HepG2 (cell line): ENCODE measurements around the gene ZBTB17. TPM values are rescaled to one million over a fixed set of nuclear protein-coding genes. Genes with fewer than 3 reads are reported as not detected.
A peak's percentile ranks its signal among the peaks of the same experiment; 100 is the strongest.

Experiments used
- ATAC-seq: fragments of 200-7000 bp; cut with Tn5 transposase; 3 replicates; pipeline ENCODE4 v1.9.1; 2020; ENCODE audit warnings: mild to moderate bottlenecking, moderate library complexity
- BruUV-seq: library from RNA; stranded (reverse); fragments of 400-500 nt; replicated peaks from 2 replicates; lab custom pipeline; 2021; lab: Mats Ljungman, UMichigan
- CTCF ChIA-PET: fragments of 300-600 bp; formaldehyde crosslinking; extraction: SDS; loops from one replicate; lab custom pipeline; 2021; ENCODE audit warnings: low total read pairs, inconsistent platforms, low intra/inter-chr PET ratio; lab: Yijun Ruan, JAX
- POLR2A ChIA-PET: fragments of 350-600 bp; sonication (Branson Sonifier 250); formaldehyde crosslinking; loops from one replicate; lab custom pipeline; 2020; ENCODE audit warnings: antibody characterized with exemption, inconsistent platforms; lab: Yijun Ruan, JAX
- DNase-seq: peaks from one replicate; pipeline ENCODE4 v3.0.0-alpha.2; 2015; ENCODE audit warnings: low spot score
- FAIRE-seq: peaks from 3 replicates; lab custom pipeline; 2011; peaks lifted over from hg19 to GRCh38; lab: Jason Lieb, UNC
- H2AFZ ChIP-seq: one replicate; pipeline ENCODE4 v1.6.1; 2011; ENCODE audit warnings: low read length, inconsistent platforms
- H3K27ac ChIP-seq: fragments of 300-600 bp; 3 replicates; pipeline ENCODE4 v1.8.0; 2011; ENCODE audit warnings: mixed run types, mild to moderate bottlenecking, mixed read lengths, low read length, inconsistent platforms; ENCODE audit not compliant: insufficient read depth; ENCODE audit errors: extremely low read length
- H3K27me3 ChIP-seq, 2 experiments: fragments of 200-600 bp in 1 of 2; 2 replicates in 1 of 2; 3 replicates in 1 of 2; pipeline versions ENCODE4 v1.6.0 to v1.8.0; 2011; ENCODE audit warnings: low read length in 2 of 2, mild to moderate bottlenecking in 2 of 2, moderate library complexity in 2 of 2, inconsistent platforms in 1 of 2; ENCODE audit not compliant: insufficient read depth in 2 of 2, control insufficient read depth in 1 of 2
- H3K36me3 ChIP-seq, 2 experiments: fragments of 200-600 bp in 1 of 2; replicated peaks in 1 of 2; 2 replicates in 1 of 2; 3 replicates in 1 of 2; pipeline versions ENCODE4 v1.5.1 to v1.8.0; 2011; ENCODE audit warnings: low read length in 2 of 2, inconsistent platforms in 1 of 2; ENCODE audit not compliant: insufficient read depth in 2 of 2, control insufficient read depth in 1 of 2
- H3K4me1 ChIP-seq: 2 replicates; pipeline ENCODE4 v1.5.1; 2012; ENCODE audit warnings: low read length, inconsistent platforms; ENCODE audit not compliant: insufficient read depth
- H3K4me2 ChIP-seq: 2 replicates; pipeline ENCODE4 v1.6.0; 2011; ENCODE audit warnings: low read depth, low read length, inconsistent platforms
- H3K4me3 ChIP-seq, 3 experiments: fragments of 200-600 bp in 1 of 3; sonication (generic), shearing (Covaris generic) in 1 of 3; replicated peaks in 1 of 3; 2 replicates each; pipeline ENCODE4 v1.5.1; 2011 to 2016; ENCODE audit warnings: low read length in 3 of 3, inconsistent platforms in 2 of 3, low read depth in 2 of 3, mild to moderate bottlenecking in 2 of 3, control low read depth in 1 of 3, mixed read lengths in 1 of 3; ENCODE audit not compliant: insufficient read depth in 1 of 3
- H3K79me2 ChIP-seq: one replicate; pipeline ENCODE4 v1.6.1; 2011; ENCODE audit warnings: low read length, inconsistent platforms; ENCODE audit not compliant: insufficient read depth
- H3K9ac ChIP-seq: 2 replicates; pipeline ENCODE4 v1.6.0; 2011; ENCODE audit warnings: mild to moderate bottlenecking, low read depth, low read length, inconsistent platforms; ENCODE audit not compliant: insufficient read depth
- H3K9me3 ChIP-seq: 2 replicates; pipeline ENCODE4 v1.5.1; 2012; ENCODE audit warnings: mild to moderate bottlenecking, low read length
- H4K20me1 ChIP-seq: 2 replicates; pipeline ENCODE4 v1.6.0; 2011; ENCODE audit warnings: inconsistent platforms, mild to moderate bottlenecking, low read length, moderate library complexity; ENCODE audit not compliant: insufficient read depth
- AGO2 ChIP-seq: fragments of 200-400 bp; formaldehyde crosslinking; optimal IDR thresholded peaks from 2 replicates; pipeline ENCODE3; 2017; ENCODE audit warnings: mild to moderate bottlenecking, low read depth, low read length, moderate library complexity
- BHLHE40 ChIP-seq: IDR thresholded peaks from 2 replicates; pipeline ENCODE4 v1.6.1; 2011; ENCODE audit warnings: low read length, improper control_type of control experiment
- CEBPB ChIP-seq: IDR thresholded peaks from 2 replicates; pipeline ENCODE4 v1.6.1; 2011; ENCODE audit warnings: low read depth, low read length, improper control_type of control experiment, borderline replicate concordance
- CENPX ChIP-seq: sonication (generic); formaldehyde crosslinking; IDR thresholded peaks from 2 replicates; pipeline ENCODE4 v1.9.0; 2021; ENCODE audit warnings: mild to moderate bottlenecking, missing genetic modification reagents, moderate library complexity
- CHD4 ChIP-seq: fragments of 200-600 bp; sonication (generic); IDR thresholded peaks from 2 replicates; pipeline ENCODE4 v1.7.0; 2017; ENCODE audit warnings: mild to moderate bottlenecking, low read length, borderline replicate concordance
- GATAD2A ChIP-seq: IDR thresholded peaks from 2 replicates; pipeline ENCODE4 v1.6.1; 2016
- KDM2A ChIP-seq: sonication (generic); formaldehyde crosslinking; IDR thresholded peaks from 2 replicates; pipeline ENCODE4 v1.4.0; 2020; ENCODE audit warnings: low read depth, missing genetic modification reagents, borderline replicate concordance
- MYNN ChIP-seq: sonication (generic); formaldehyde crosslinking; IDR thresholded peaks from 2 replicates; pipeline ENCODE4 v1.4.0; 2020; ENCODE audit warnings: mild to moderate bottlenecking, low read depth, missing genetic modification reagents
- POLR2G ChIP-seq: fragments of 200-400 bp; formaldehyde crosslinking; IDR thresholded peaks from 2 replicates; pipeline ENCODE4 v1.6.1; 2018; ENCODE audit warnings: mild to moderate bottlenecking, low read depth, low read length, moderate library complexity
- RBM22 ChIP-seq: fragments of 200-400 bp; formaldehyde crosslinking; optimal IDR thresholded peaks from 2 replicates; pipeline ENCODE3; 2017; ENCODE audit warnings: mild to moderate bottlenecking, low read length, moderate library complexity
- SNAPC5 ChIP-seq: sonication (generic); formaldehyde crosslinking; IDR thresholded peaks from 2 replicates; pipeline ENCODE4 v1.8.1; 2023; ENCODE audit warnings: mild to moderate bottlenecking, missing genetic modification reagents, borderline replicate concordance
- SRY ChIP-seq: sonication (generic); formaldehyde crosslinking; IDR thresholded peaks from 2 replicates; pipeline ENCODE4 v1.8.0; 2022; ENCODE audit warnings: mild to moderate bottlenecking, missing genetic modification reagents
- SSRP1 ChIP-seq: IDR thresholded peaks from 2 replicates; pipeline ENCODE4 v1.6.1; 2016; ENCODE audit warnings: control low read depth
- ZNF235 ChIP-seq: sonication (generic); formaldehyde crosslinking; IDR thresholded peaks from 2 replicates; pipeline ENCODE4 v1.8.1; 2023; ENCODE audit warnings: mild to moderate bottlenecking, missing genetic modification reagents, borderline replicate concordance
- ZNF280B ChIP-seq: sonication (generic); formaldehyde crosslinking; IDR thresholded peaks from 2 replicates; pipeline ENCODE4 v1.5.0; 2020; ENCODE audit warnings: missing genetic modification reagents, mild to moderate bottlenecking, borderline replicate concordance
- ZNF704 ChIP-seq: sonication (generic); formaldehyde crosslinking; IDR thresholded peaks from 2 replicates; pipeline ENCODE4 v1.8.1; 2023; ENCODE audit warnings: mild to moderate bottlenecking, inconsistent platforms, moderate library complexity, missing genetic modification reagents, borderline replicate concordance
- ZZZ3 ChIP-seq: sonication (generic); formaldehyde crosslinking; IDR thresholded peaks from 2 replicates; pipeline ENCODE4 v1.4.0; 2020; ENCODE audit warnings: missing genetic modification reagents, mild to moderate bottlenecking, borderline replicate concordance
- WGBS: methylation state at CpG from one replicate; pipeline ENCODE4 v1.1.6; 2017; ENCODE audit warnings: low lambda C conversion rate; 5-methylcytosine and 5-hydroxymethylcytosine counted together
- in situ Hi-C: cut with HindIII; loops from 2 replicates; pipeline ENCODE4 v1.10.0; 2017; ENCODE audit warnings: low pct_unique_long_range_greater_than_20kb; ENCODE audit not compliant: extremely low pct_ligation_motif_present
- intact Hi-C: fragments of 100-400 bp; cut with micrococcal nuclease; formaldehyde crosslinking; loops from one replicate; pipeline ENCODE4 v1.10.0; 2022; ENCODE audit not compliant: unreplicated experiment
- polyA plus RNA-seq, 8 experiments: library from polyadenylated mRNA; depleted of rRNA in 3 of 8; stranded (reverse) in 7 of 8; unstranded in 1 of 8; fragments of >200 nt; fragmentation: Illumina TruSeq in 4 of 8; extraction: Trizol in 4 of 8; gene quantifications; 2 replicates each; pipeline versions ENCODE4 v1.2.1 to v1.2.3, GENCODE V29; 2011 to 2016; ENCODE audit warnings: low read depth in 4 of 8, missing spikeins in 1 of 8, mixed read lengths in 1 of 8; ENCODE audit not compliant: insufficient read depth in 1 of 8
- total RNA-seq, 5 experiments: library from RNA; depleted of rRNA; stranded (reverse); fragments of >200 nt; fragmentation: Illumina TruSeq; extraction: Trizol; gene quantifications; 2 replicates each; pipeline ENCODE4 v1.2.3, GENCODE V29; 2016; ENCODE audit warnings: low read depth in 1 of 5
- TF ChIP-seq, protein P1 (sequence below): IDR thresholded peaks from 2 replicates; pipeline ENCODE4 v1.4.0; 2020; ENCODE audit warnings: mild to moderate bottlenecking, missing genetic modification reagents

The ZBTB17 gene
- total and polyA plus RNA-seq, 2 of the 13 experiments (the other 11 are each of a cell fraction or from before 2014, with no cell fraction given): 16.7 to 17.0 TPM

GRCh38 chr1:15941044-15941840 lies 34.7 kb downstream of the ZBTB17 start:
- DNase-seq (no peak), ATAC-seq (no peak), FAIRE-seq (no peak)
- Histone ChIP-seq H3K4me3 (no peak overlapping the region), H3K4me1 (peaks cover 26% of the 10 kb centered on the region), H4K20me1 (peaks cover 7% of the 10 kb centered on the region; the same call in 1 of the 2 replicates), H3K27ac (no peak overlapping the region), H3K79me2 (no peaks in the 10 kb centered on the region), H3K9me3 (no peaks in the 10 kb centered on the region), H3K36me3 (peaks cover 38 to 76% of the 10 kb centered on the region in 2 experiments; a peak in 4 of 5 replicates), H3K4me2 (no peak overlapping the region), H3K27me3 (no peaks in the 10 kb centered on the region), H3K9ac (no peak overlapping the region), H2AFZ (no peak overlapping the region)
- in situ Hi-C loops (no loop called here), intact Hi-C loops (no loop called here)
- ChIA-PET CTCF (no interaction called here), POLR2A (no interaction called here)
- BruUV-seq: no TSS peak
- WGBS: 100% methylated on average over 8 of the region's 13 CpGs
- TF ChIP-seq AGO2 (peak; percentile 82), GATAD2A (CRISPR knock-in tag) (no peak), KDM2A (CRISPR knock-in tag) (0 out of 2 replicates have a peak, but pooled peaks have one; percentile 14), CEBPB (no peak), POLR2G (peak; percentile 1; the same call in 1 of the 2 replicates), SNAPC5 (CRISPR knock-in tag) (no peak), CHD4 (no peak), CENPX (CRISPR knock-in tag) (no peak), ZNF280B (CRISPR knock-in tag) (0 out of 2 replicates have a peak, but pooled peaks have one; percentile 24), MYNN (CRISPR knock-in tag) (no peak), SRY (CRISPR knock-in tag) (no peak), ZZZ3 (CRISPR knock-in tag) (no peak), RBM22 (peak; percentile 57), SSRP1 (CRISPR knock-in tag) (0 out of 2 replicates have a peak, but pooled peaks have one; percentile 58), ZNF704 (CRISPR knock-in tag) (no peak), BHLHE40 (no peak), ZNF235 (CRISPR knock-in tag) (no peak)
- TF ChIP-seq, protein P1, sequence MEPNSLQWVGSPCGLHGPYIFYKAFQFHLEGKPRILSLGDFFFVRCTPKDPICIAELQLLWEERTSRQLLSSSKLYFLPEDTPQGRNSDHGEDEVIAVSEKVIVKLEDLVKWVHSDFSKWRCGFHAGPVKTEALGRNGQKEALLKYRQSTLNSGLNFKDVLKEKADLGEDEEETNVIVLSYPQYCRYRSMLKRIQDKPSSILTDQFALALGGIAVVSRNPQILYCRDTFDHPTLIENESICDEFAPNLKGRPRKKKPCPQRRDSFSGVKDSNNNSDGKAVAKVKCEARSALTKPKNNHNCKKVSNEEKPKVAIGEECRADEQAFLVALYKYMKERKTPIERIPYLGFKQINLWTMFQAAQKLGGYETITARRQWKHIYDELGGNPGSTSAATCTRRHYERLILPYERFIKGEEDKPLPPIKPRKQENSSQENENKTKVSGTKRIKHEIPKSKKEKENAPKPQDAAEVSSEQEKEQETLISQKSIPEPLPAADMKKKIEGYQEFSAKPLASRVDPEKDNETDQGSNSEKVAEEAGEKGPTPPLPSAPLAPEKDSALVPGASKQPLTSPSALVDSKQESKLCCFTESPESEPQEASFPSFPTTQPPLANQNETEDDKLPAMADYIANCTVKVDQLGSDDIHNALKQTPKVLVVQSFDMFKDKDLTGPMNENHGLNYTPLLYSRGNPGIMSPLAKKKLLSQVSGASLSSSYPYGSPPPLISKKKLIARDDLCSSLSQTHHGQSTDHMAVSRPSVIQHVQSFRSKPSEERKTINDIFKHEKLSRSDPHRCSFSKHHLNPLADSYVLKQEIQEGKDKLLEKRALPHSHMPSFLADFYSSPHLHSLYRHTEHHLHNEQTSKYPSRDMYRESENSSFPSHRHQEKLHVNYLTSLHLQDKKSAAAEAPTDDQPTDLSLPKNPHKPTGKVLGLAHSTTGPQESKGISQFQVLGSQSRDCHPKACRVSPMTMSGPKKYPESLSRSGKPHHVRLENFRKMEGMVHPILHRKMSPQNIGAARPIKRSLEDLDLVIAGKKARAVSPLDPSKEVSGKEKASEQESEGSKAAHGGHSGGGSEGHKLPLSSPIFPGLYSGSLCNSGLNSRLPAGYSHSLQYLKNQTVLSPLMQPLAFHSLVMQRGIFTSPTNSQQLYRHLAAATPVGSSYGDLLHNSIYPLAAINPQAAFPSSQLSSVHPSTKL: no peak
